ENCODE data around the gene MN1.

Gene MN1

GRCh38 chr22:27771637-27772036 lies 29.9 kb downstream of the MN1 start:
- DNase-seq (ENCODE audit: insufficient read length, low spot score) (no peak), FAIRE-seq (no peak)
- no peak for TF ChIP-seq SPI1 (IDR thresholded peaks at IDR 0.05; ENCODE audit: low read depth, low read length)
- TF ChIP-seq TAF1 (IDR thresholded peaks at IDR 0.05; ENCODE audit: low read depth, low read length): no peak
- TF ChIP-seq POU2F2 (IDR thresholded peaks at IDR 0.05; ENCODE audit: low read depth, low read length): no peak
- TF ChIP-seq POLR2AphosphoS5 (IDR thresholded peaks at IDR 0.05; ENCODE audit: low read depth, low read length): no peak
- no peak for TF ChIP-seq POLR2A (IDR thresholded peaks at IDR 0.05; ENCODE audit: low read depth, low read length)
- no peak for TF ChIP-seq PAX5 (IDR thresholded peaks at IDR 0.05; ENCODE audit: insufficient read depth, low read length, severe bottlenecking)

- DNase-seq (ENCODE audit: insufficient read length, low spot score) (no peak), FAIRE-seq (no peak)
- no peak for TF ChIP-seq POU2F2 (IDR thresholded peaks at IDR 0.05; ENCODE audit: low read depth, low read length)
- no peak for TF ChIP-seq POLR2A (IDR thresholded peaks at IDR 0.05; ENCODE audit: low read depth, low read length)
- no peak for TF ChIP-seq POLR2AphosphoS5 (IDR thresholded peaks at IDR 0.05; ENCODE audit: low read depth, low read length)
- no peak for TF ChIP-seq PAX5 (IDR thresholded peaks at IDR 0.05; ENCODE audit: insufficient read depth, low read length, severe bottlenecking)
- no peak for TF ChIP-seq SPI1 (IDR thresholded peaks at IDR 0.05; ENCODE audit: low read depth, low read length)
- TF ChIP-seq TAF1 (IDR thresholded peaks at IDR 0.05; ENCODE audit: low read depth, low read length): no peak
These were observed 32.5 kb downstream of the MN1 start for GRCh38 chr22:27769012-27769411.

- FAIRE-seq (no peak), DNase-seq (ENCODE audit: insufficient read length, low spot score) (no peak)
- TF ChIP-seq POU2F2 (IDR thresholded peaks at IDR 0.05; ENCODE audit: low read depth, low read length): no peak
- TF ChIP-seq POLR2A (IDR thresholded peaks at IDR 0.05; ENCODE audit: low read depth, low read length): no peak
- TF ChIP-seq SPI1 (IDR thresholded peaks at IDR 0.05; ENCODE audit: low read depth, low read length): no peak
These were observed 33.4 kb downstream of the MN1 start for GRCh38 chr22:27768027-27768653.

- FAIRE-seq: no peak
- no peak for DNase-seq (ENCODE audit: insufficient read length, low spot score)
- TF ChIP-seq POLR2AphosphoS5 (IDR thresholded peaks at IDR 0.05; ENCODE audit: low read depth, low read length): no peak
- TF ChIP-seq PAX5 (IDR thresholded peaks at IDR 0.05; ENCODE audit: insufficient read depth, low read length, severe bottlenecking): no peak
- TF ChIP-seq POU2F2 (IDR thresholded peaks at IDR 0.05; ENCODE audit: low read depth, low read length): no peak
- no peak for TF ChIP-seq POLR2A (IDR thresholded peaks at IDR 0.05; ENCODE audit: low read depth, low read length)
- no peak for TF ChIP-seq TAF1 (IDR thresholded peaks at IDR 0.05; ENCODE audit: low read depth, low read length)
- no peak for TF ChIP-seq SPI1 (IDR thresholded peaks at IDR 0.05; ENCODE audit: low read depth, low read length)
These were observed 34.9 kb downstream of the MN1 start for GRCh38 chr22:27766679-27767078.

- FAIRE-seq (no peak), DNase-seq (ENCODE audit: insufficient read length, low spot score) (no peak)
- TF ChIP-seq POLR2AphosphoS5 (IDR thresholded peaks at IDR 0.05; ENCODE audit: low read depth, low read length): no peak
- no peak for TF ChIP-seq PAX5 (IDR thresholded peaks at IDR 0.05; ENCODE audit: insufficient read depth, low read length, severe bottlenecking)
- no peak for TF ChIP-seq POLR2A (IDR thresholded peaks at IDR 0.05; ENCODE audit: low read depth, low read length)
- no peak for TF ChIP-seq POU2F2 (IDR thresholded peaks at IDR 0.05; ENCODE audit: low read depth, low read length)
- TF ChIP-seq SPI1 (IDR thresholded peaks at IDR 0.05; ENCODE audit: low read depth, low read length): no peak
These were observed 35.8 kb downstream of the MN1 start for GRCh38 chr22:27765706-27766291.

- FAIRE-seq (no peak), DNase-seq (ENCODE audit: insufficient read length, low spot score) (no peak)
- TF ChIP-seq POU2F2 (IDR thresholded peaks at IDR 0.05; ENCODE audit: low read depth, low read length) (no peak), POLR2A (IDR thresholded peaks at IDR 0.05; ENCODE audit: low read depth, low read length) (no peak), TAF1 (IDR thresholded peaks at IDR 0.05; ENCODE audit: low read depth, low read length) (no peak), PAX5 (IDR thresholded peaks at IDR 0.05; ENCODE audit: insufficient read depth, low read length, severe bottlenecking) (no peak), SPI1 (IDR thresholded peaks at IDR 0.05; ENCODE audit: low read depth, low read length) (no peak), POLR2AphosphoS5 (IDR thresholded peaks at IDR 0.05; ENCODE audit: low read depth, low read length) (no peak)
These were observed 36.8 kb downstream of the MN1 start for GRCh38 chr22:27764722-27765236.

- FAIRE-seq (no peak), DNase-seq (ENCODE audit: insufficient read length, low spot score) (no peak)
- TF ChIP-seq TAF1 (IDR thresholded peaks at IDR 0.05; ENCODE audit: low read depth, low read length) (no peak), POLR2AphosphoS5 (IDR thresholded peaks at IDR 0.05; ENCODE audit: low read depth, low read length) (no peak), POU2F2 (IDR thresholded peaks at IDR 0.05; ENCODE audit: low read depth, low read length) (no peak), SPI1 (IDR thresholded peaks at IDR 0.05; ENCODE audit: low read depth, low read length) (no peak), PAX5 (IDR thresholded peaks at IDR 0.05; ENCODE audit: insufficient read depth, low read length, severe bottlenecking) (no peak), POLR2A (IDR thresholded peaks at IDR 0.05; ENCODE audit: low read depth, low read length) (no peak)
These were observed 39.9 kb downstream of the MN1 start for GRCh38 chr22:27761665-27762064.

GRCh38 chr22:27761000-27761399 lies 40.6 kb downstream of the MN1 start:
- FAIRE-seq (no peak), DNase-seq (ENCODE audit: insufficient read length, low spot score) (no peak)

GRCh38 chr22:27760474-27760873 lies 41.1 kb downstream of the MN1 start:
- no peak for TF ChIP-seq POLR2AphosphoS5 (IDR thresholded peaks at IDR 0.05; ENCODE audit: low read depth, low read length)
- DNase-seq (ENCODE audit: insufficient read length, low spot score) (no peak), FAIRE-seq (no peak)

More at GRCh38 chr22:27761000-27761399, 40.6 kb downstream of the MN1 start:
- no peak for TF ChIP-seq POU2F2 (IDR thresholded peaks at IDR 0.05; ENCODE audit: low read depth, low read length)
- no peak for TF ChIP-seq POLR2AphosphoS5 (IDR thresholded peaks at IDR 0.05; ENCODE audit: low read depth, low read length)
- no peak for TF ChIP-seq POLR2A (IDR thresholded peaks at IDR 0.05; ENCODE audit: low read depth, low read length)
- TF ChIP-seq SPI1 (IDR thresholded peaks at IDR 0.05; ENCODE audit: low read depth, low read length): no peak
- TF ChIP-seq TAF1 (IDR thresholded peaks at IDR 0.05; ENCODE audit: low read depth, low read length): no peak
- no peak for TF ChIP-seq PAX5 (IDR thresholded peaks at IDR 0.05; ENCODE audit: insufficient read depth, low read length, severe bottlenecking)
